ENCODE results near the gene ASPDH. TPM values are rescaled to one million over a fixed set of nuclear protein-coding genes. Genes with fewer than 3 reads are reported as not detected.

Gene ASPDH
- total and polyA plus RNA-seq, 2 of the 13 experiments (the other 11 are each of a cell fraction or from before 2014, with no cell fraction given): 2.2 to 3.3 TPM

DNA sequence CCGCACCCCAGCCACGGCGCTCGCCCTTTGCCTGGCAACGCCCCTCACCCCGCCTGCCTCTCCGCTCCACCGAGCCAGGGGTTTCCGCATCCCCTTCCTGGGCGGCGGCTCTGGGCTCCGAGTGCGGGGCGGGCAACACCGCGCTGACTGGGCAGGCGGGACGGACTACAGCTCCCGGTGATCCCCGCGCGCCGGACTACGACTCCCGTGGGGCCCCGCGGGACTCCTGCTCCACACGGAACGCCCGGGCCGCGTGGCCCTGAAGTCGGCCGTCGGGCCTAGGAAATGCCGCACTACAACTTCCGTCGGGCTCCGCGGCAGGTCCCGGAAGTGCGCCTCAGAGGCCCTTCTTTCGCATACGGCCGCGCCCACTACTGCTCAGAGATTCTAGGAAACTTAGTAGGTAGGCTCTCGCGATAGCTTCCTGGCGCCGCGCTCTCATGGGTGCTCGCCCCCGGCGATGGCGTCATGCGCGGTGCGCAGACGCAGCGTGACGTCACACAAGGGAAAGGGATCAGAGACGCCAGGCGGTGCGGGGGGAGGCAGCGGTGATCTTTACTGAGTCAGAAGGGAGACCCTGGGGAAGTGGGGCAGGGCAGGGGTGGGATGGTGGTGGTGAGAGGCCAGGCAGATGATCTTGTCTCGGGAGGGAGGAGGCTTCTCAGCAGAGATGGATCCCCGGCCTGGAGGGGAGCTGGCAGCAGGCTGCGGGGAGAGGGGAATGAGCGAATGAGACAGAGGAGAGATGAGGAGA is 2.5 kb downstream of the ASPDH start, which contains the start of gene JOSD2 (continued):
- TF ChIP-seq KLF9 (CRISPR knock-in tag; IDR thresholded peaks at IDR 0.05; ENCODE audit: low read depth): no peak
- TF ChIP-seq NFE2L1 (CRISPR knock-in tag; IDR thresholded peaks at IDR 0.05; ENCODE audit: borderline replicate concordance): no peak
- TF ChIP-seq BHLHE40 (IDR thresholded peaks at IDR 0.05; ENCODE audit: low read length): no peak
- no peak for TF ChIP-seq STAT5B (CRISPR knock-in tag; IDR thresholded peaks at IDR 0.05)
- TF ChIP-seq, protein P1, sequence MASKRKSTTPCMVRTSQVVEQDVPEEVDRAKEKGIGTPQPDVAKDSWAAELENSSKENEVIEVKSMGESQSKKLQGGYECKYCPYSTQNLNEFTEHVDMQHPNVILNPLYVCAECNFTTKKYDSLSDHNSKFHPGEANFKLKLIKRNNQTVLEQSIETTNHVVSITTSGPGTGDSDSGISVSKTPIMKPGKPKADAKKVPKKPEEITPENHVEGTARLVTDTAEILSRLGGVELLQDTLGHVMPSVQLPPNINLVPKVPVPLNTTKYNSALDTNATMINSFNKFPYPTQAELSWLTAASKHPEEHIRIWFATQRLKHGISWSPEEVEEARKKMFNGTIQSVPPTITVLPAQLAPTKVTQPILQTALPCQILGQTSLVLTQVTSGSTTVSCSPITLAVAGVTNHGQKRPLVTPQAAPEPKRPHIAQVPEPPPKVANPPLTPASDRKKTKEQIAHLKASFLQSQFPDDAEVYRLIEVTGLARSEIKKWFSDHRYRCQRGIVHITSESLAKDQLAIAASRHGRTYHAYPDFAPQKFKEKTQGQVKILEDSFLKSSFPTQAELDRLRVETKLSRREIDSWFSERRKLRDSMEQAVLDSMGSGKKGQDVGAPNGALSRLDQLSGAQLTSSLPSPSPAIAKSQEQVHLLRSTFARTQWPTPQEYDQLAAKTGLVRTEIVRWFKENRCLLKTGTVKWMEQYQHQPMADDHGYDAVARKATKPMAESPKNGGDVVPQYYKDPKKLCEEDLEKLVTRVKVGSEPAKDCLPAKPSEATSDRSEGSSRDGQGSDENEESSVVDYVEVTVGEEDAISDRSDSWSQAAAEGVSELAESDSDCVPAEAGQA (IDR thresholded peaks at IDR 0.05; ENCODE audit: low read depth): peak; percentile 99
- TF ChIP-seq, protein P1 (CRISPR knock-in tag; IDR thresholded peaks at IDR 0.05; ENCODE audit: borderline replicate concordance): no peak
- TF ChIP-seq HMG20B (CRISPR knock-in tag; conservative IDR thresholded peaks at IDR 0.05): no peak
- TF ChIP-seq ZNF333 (CRISPR knock-in tag; IDR thresholded peaks at IDR 0.05; ENCODE audit: borderline replicate concordance): peak; percentile 73; the same call in 1 of the 2 replicates
- TF ChIP-seq ZNF263 (CRISPR knock-in tag; IDR thresholded peaks at IDR 0.05): no peak
- no peak for TF ChIP-seq PAWR (CRISPR knock-in tag; IDR thresholded peaks at IDR 0.05; ENCODE audit: borderline replicate concordance)
- TF ChIP-seq ZBTB25 (CRISPR knock-in tag; IDR thresholded peaks at IDR 0.05): no peak
- TF ChIP-seq KDM2A (CRISPR knock-in tag; IDR thresholded peaks at IDR 0.05; ENCODE audit: borderline replicate concordance, low read depth): peak; percentile 48; the same call in 1 of the 2 replicates
- TF ChIP-seq ZNF101 (CRISPR knock-in tag; IDR thresholded peaks at IDR 0.05; ENCODE audit: borderline replicate concordance, low read depth): no peak
- TF ChIP-seq, protein P2, sequence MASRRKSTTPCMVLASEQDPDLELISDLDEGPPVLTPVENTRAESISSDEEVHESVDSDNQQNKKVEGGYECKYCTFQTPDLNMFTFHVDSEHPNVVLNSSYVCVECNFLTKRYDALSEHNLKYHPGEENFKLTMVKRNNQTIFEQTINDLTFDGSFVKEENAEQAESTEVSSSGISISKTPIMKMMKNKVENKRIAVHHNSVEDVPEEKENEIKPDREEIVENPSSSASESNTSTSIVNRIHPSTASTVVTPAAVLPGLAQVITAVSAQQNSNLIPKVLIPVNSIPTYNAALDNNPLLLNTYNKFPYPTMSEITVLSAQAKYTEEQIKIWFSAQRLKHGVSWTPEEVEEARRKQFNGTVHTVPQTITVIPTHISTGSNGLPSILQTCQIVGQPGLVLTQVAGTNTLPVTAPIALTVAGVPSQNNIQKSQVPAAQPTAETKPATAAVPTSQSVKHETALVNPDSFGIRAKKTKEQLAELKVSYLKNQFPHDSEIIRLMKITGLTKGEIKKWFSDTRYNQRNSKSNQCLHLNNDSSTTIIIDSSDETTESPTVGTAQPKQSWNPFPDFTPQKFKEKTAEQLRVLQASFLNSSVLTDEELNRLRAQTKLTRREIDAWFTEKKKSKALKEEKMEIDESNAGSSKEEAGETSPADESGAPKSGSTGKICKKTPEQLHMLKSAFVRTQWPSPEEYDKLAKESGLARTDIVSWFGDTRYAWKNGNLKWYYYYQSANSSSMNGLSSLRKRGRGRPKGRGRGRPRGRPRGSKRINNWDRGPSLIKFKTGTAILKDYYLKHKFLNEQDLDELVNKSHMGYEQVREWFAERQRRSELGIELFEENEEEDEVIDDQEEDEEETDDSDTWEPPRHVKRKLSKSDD (CRISPR knock-in tag; IDR thresholded peaks at IDR 0.05; ENCODE audit: low read depth): peak; percentile 99
- peak; percentile 57; the same call in 1 of the 2 replicates for TF ChIP-seq YEATS2 (CRISPR knock-in tag; IDR thresholded peaks at IDR 0.05; ENCODE audit: borderline replicate concordance)
- 0 out of 2 replicates have a peak, but pooled peaks have one; percentile 34 for TF ChIP-seq ZNF709 (CRISPR knock-in tag; IDR thresholded peaks at IDR 0.05)
- TF ChIP-seq, protein P3, sequence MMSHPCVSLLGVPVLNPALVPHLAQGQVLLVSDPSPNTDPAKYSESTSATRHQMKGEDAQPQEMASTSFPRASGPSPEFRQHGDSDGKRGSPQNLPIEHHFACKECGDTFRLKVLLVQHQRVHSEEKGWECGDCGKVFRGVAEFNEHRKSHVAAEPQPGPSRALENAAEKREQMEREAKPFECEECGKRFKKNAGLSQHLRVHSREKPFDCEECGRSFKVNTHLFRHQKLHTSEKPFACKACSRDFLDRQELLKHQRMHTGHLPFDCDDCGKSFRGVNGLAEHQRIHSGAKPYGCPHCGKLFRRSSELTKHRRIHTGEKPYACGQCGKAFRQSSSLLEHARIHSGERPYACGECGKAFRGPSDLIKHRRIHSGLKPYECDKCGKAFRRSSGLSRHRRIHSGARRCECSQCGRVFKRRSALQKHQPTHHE (CRISPR knock-in tag; IDR thresholded peaks at IDR 0.05; ENCODE audit: borderline replicate concordance): no peak
- no peak for TF ChIP-seq ZNF253 (CRISPR knock-in tag; IDR thresholded peaks at IDR 0.05; ENCODE audit: borderline replicate concordance)
- no peak for TF ChIP-seq KAT2B (IDR thresholded peaks at IDR 0.05; ENCODE audit: borderline replicate concordance, low read depth, low read length)
